ENCODE measurements around the gene NLRP11.
"Not testable (repeated sequence)": the region's sequence is repeated elsewhere in the genome, so short reads cannot be mapped to it uniquely, and the experiment has no call there.

DNA sequence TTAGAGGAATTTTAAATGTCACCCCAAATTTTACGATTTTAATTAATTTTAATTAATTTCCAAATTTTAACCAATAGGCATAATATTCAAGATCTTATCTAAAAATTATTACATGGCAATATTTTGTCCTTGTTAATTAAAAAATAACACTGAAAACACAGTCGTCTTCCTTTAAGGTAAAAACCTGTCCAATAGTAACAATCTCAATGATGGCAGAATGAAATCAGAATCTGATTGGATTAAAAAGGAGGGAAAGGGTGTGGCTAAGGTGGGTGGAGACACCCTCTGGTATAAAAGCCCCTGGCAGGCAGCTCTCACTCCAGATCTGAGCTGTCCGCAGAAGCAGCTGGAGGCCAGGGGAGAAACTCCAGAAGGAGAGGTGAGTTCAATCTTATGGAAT lies 73.0 kb downstream of the NLRP11 start, which contains the start of gene RFPL4A:
- TF ChIP-seq, protein P1, sequence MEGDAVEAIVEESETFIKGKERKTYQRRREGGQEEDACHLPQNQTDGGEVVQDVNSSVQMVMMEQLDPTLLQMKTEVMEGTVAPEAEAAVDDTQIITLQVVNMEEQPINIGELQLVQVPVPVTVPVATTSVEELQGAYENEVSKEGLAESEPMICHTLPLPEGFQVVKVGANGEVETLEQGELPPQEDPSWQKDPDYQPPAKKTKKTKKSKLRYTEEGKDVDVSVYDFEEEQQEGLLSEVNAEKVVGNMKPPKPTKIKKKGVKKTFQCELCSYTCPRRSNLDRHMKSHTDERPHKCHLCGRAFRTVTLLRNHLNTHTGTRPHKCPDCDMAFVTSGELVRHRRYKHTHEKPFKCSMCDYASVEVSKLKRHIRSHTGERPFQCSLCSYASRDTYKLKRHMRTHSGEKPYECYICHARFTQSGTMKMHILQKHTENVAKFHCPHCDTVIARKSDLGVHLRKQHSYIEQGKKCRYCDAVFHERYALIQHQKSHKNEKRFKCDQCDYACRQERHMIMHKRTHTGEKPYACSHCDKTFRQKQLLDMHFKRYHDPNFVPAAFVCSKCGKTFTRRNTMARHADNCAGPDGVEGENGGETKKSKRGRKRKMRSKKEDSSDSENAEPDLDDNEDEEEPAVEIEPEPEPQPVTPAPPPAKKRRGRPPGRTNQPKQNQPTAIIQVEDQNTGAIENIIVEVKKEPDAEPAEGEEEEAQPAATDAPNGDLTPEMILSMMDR (IDR thresholded peaks at IDR 0.05): not testable (repeated sequence)
- TF ChIP-seq POLR2A (IDR thresholded peaks at IDR 0.05): not testable (repeated sequence)
